Measurements from ENCODE around the gene ACSL3. TPM values are rescaled to one million over a fixed set of nuclear protein-coding genes. Genes with fewer than 3 reads are reported as not detected.

Gene ACSL3
- total and polyA plus RNA-seq, 2 donors (not counting 1 experiment from before 2014, with no cell fraction given) = 6.7 to 46.0 TPM

GRCh38 chr2:222876947-222877346 lies 16.1 kb downstream of the ACSL3 start:
- ATAC-seq (ENCODE audit: low read depth) = no peak
- CTCF ChIA-PET = interaction anchor here (1.1 kb wide), 2 partner anchors 27 to 169 kb away, joined by 3 to 5 read pairs; no protein-coding TSS in a partner anchor
- Histone ChIP-seq H2AFZ (ENCODE audit: insufficient read depth, low read depth, low read length, poor library complexity, severe bottlenecking) (no peak overlapping the region), H3K27me3 (replicated peaks in 1 of 4; ENCODE audit: control extremely low read depth in 1 of 4, control insufficient read depth in 3 of 4, insufficient read depth in 4 of 4, low read length in 3 of 4) (no peaks in the 10 kb centered on the region), H3K4me2 (replicated peaks; ENCODE audit: low read depth, low read length, poor library complexity, severe bottlenecking) (no peak overlapping the region), H3K9me3 (ENCODE audit: control extremely low read depth in 1 of 3, control insufficient read depth in 2 of 3, insufficient read depth in 1 of 3, low read length in 2 of 3) (no peaks in the 10 kb centered on the region), H3K4me3 (ENCODE audit: control extremely low read depth in 1 of 5, extremely low read depth in 1 of 5, insufficient read depth in 1 of 5, low read depth in 2 of 5, low read length in 4 of 5) (no peak overlapping the region), H4K20me1 (ENCODE audit: control insufficient read depth, insufficient read depth, low read length, poor library complexity, severe bottlenecking) (peaks cover 63% of the 10 kb centered on the region), H3K9ac (ENCODE audit: low read length) (no peak overlapping the region), H3K36me3 (replicated peaks in 1 of 2; ENCODE audit: control extremely low read depth in 1 of 2, control insufficient read depth in 1 of 2, extremely low read depth in 1 of 2, insufficient read depth in 2 of 2, low read length in 1 of 2) (no peaks in the 10 kb centered on the region), H3K27ac (ENCODE audit: low read length in 2 of 2) (no peak overlapping the region), H3K79me2 (ENCODE audit: control insufficient read depth, insufficient read depth, low read length) (peaks cover 85% of the 10 kb centered on the region), H3K4me1 (ENCODE audit: control insufficient read depth in 2 of 2, insufficient read depth in 2 of 2, low read length in 2 of 2) (no peaks in the 10 kb centered on the region)
- TF ChIP-seq EZH2 (IDR thresholded peaks at IDR 0.05; ENCODE audit: borderline replicate concordance, insufficient read depth, low read depth, low read length, poor library complexity, severe bottlenecking) (no peak), CTCF (IDR thresholded peaks at IDR 0.05) (no peak)
- POLR2A ChIA-PET = no interaction called here
- no peak for DNase-seq
- Mint-ChIP-seq H3K9me3 (ENCODE audit: insufficient read depth) (no peaks in the 10 kb centered on the region), H3K27me3 (no peaks in the 10 kb centered on the region), H3K4me3 (no peak overlapping the region), H3K27ac (no peak overlapping the region), H3K4me1 (peaks cover 34% of the 10 kb centered on the region)
- intact Hi-C loops (cut with micrococcal nuclease) = no loop called here

GRCh38 chr2:222877556-222878300 lies 16.9 kb downstream of the ACSL3 start:
- no peak overlapping the region for H3K4me3 Mint-ChIP-seq
- DNase-seq = no peak
- H3K27ac Mint-ChIP-seq = no peak overlapping the region
- ATAC-seq (ENCODE audit: low read depth) = no peak
- H3K27me3 Mint-ChIP-seq = no peaks in the 10 kb centered on the region
- intact Hi-C loops (cut with micrococcal nuclease) = no loop called here
- no peaks in the 10 kb centered on the region for H3K9me3 Mint-ChIP-seq (ENCODE audit: insufficient read depth)
- no peak overlapping the region for H3K4me3 ChIP-seq (ENCODE audit: control extremely low read depth in 1 of 5, extremely low read depth in 1 of 5, insufficient read depth in 1 of 5, low read depth in 2 of 5, low read length in 4 of 5)
- peaks cover 65% of the 10 kb centered on the region for H4K20me1 ChIP-seq (ENCODE audit: control insufficient read depth, insufficient read depth, low read length, poor library complexity, severe bottlenecking)
- no peak overlapping the region for H3K9ac ChIP-seq (ENCODE audit: low read length)
- no peak overlapping the region for H3K4me2 ChIP-seq (replicated peaks; ENCODE audit: low read depth, low read length, poor library complexity, severe bottlenecking)
- POLR2A ChIA-PET = no interaction called here
- no peak overlapping the region for H3K27ac ChIP-seq (ENCODE audit: low read length in 2 of 2)
- peaks cover 86% of the 10 kb centered on the region for H3K79me2 ChIP-seq (ENCODE audit: control insufficient read depth, insufficient read depth, low read length)
- H3K27me3 ChIP-seq (replicated peaks in 1 of 4; ENCODE audit: control extremely low read depth in 1 of 4, control insufficient read depth in 3 of 4, insufficient read depth in 4 of 4, low read length in 3 of 4) = no peaks in the 10 kb centered on the region
- CTCF ChIA-PET = interaction anchor here (1.1 kb wide), 1 partner anchor 170 kb away, joined by 3 read pairs; no protein-coding TSS in a partner anchor
- no CpG with 5 or more reads among the region's 2 CpGs for WGBS (ENCODE audit: insufficient coverage)
- H3K36me3 ChIP-seq (replicated peaks in 1 of 2; ENCODE audit: control extremely low read depth in 1 of 2, control insufficient read depth in 1 of 2, extremely low read depth in 1 of 2, insufficient read depth in 2 of 2, low read length in 1 of 2) = no peaks in the 10 kb centered on the region
- H2AFZ ChIP-seq (ENCODE audit: insufficient read depth, low read depth, low read length, poor library complexity, severe bottlenecking) = no peak overlapping the region
- no peak for TF ChIP-seq EZH2 (IDR thresholded peaks at IDR 0.05; ENCODE audit: borderline replicate concordance, insufficient read depth, low read depth, low read length, poor library complexity, severe bottlenecking)
- no peak for TF ChIP-seq CTCF (IDR thresholded peaks at IDR 0.05)
- peaks cover 33% of the 10 kb centered on the region for H3K4me1 Mint-ChIP-seq
- H3K4me1 ChIP-seq (ENCODE audit: control insufficient read depth in 2 of 2, insufficient read depth in 2 of 2, low read length in 2 of 2) = no peaks in the 10 kb centered on the region
- no peaks in the 10 kb centered on the region for H3K9me3 ChIP-seq (ENCODE audit: control extremely low read depth in 1 of 3, control insufficient read depth in 2 of 3, insufficient read depth in 1 of 3, low read length in 2 of 3)
